Subcutaneous adipose tissue (tissue), 4 donors: Measurements from ENCODE around the gene TMEM11. TPM values are rescaled to one million over a fixed set of nuclear protein-coding genes. Genes with fewer than 3 reads are reported as not detected.

ENCODE experiments used
- total RNA-seq, 4 donors: library from RNA; depleted of rRNA; stranded (reverse); fragments of >200 nt; gene quantifications; one replicate each; pipeline ENCODE4 v1.1.0, GENCODE V29; 2016
- TF ChIP-seq, protein P1 (sequence below): fragments of 450-650 bp; IDR thresholded peaks from one replicate; pipeline ENCODE4 v1.5.1; 2016; ENCODE audit warnings: low read depth, mild to moderate bottlenecking, control low read depth, antibody characterized with exemption, moderate library complexity

Gene TMEM11
- total RNA-seq, 4 donors from 2014 or later: 22.0 to 30.1 (median 26.4) TPM

DNA sequence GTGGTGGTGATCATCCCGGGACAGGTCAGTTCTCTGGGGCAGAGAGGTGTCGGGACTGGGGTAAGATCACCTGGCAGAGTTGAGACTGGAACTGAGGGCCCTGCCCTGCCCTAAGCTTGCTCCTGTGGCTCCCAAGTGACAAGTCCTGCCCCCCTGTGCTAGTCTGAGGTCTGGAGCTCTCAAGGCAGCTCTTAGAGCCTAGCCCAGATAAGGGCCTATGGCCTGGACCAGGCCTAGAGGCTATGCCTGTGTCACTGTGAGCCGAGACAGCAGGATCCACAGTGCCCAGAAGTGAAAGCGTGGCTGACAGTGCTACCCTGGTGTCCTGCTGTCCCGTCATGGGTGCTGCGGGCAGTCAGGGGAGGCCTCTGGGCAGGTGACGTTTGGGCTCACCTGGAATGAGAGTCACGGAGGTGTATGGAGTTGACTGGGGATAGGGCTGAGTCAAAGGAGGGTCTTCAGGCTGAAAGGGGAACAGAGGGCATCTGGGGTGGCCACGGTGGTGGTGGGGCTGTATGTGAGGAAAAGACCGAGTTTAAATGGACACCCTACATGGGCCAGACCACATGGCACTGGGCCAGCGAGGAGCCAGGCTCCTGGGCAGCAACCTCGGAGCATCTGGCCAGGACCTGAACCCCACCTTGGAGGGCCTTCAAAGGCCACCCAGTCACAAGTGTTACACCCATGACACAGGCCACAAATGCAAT lies 33.7 kb upstream of the TMEM11 start:
- TF ChIP-seq, protein P1, sequence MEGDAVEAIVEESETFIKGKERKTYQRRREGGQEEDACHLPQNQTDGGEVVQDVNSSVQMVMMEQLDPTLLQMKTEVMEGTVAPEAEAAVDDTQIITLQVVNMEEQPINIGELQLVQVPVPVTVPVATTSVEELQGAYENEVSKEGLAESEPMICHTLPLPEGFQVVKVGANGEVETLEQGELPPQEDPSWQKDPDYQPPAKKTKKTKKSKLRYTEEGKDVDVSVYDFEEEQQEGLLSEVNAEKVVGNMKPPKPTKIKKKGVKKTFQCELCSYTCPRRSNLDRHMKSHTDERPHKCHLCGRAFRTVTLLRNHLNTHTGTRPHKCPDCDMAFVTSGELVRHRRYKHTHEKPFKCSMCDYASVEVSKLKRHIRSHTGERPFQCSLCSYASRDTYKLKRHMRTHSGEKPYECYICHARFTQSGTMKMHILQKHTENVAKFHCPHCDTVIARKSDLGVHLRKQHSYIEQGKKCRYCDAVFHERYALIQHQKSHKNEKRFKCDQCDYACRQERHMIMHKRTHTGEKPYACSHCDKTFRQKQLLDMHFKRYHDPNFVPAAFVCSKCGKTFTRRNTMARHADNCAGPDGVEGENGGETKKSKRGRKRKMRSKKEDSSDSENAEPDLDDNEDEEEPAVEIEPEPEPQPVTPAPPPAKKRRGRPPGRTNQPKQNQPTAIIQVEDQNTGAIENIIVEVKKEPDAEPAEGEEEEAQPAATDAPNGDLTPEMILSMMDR: no peak

DNA sequence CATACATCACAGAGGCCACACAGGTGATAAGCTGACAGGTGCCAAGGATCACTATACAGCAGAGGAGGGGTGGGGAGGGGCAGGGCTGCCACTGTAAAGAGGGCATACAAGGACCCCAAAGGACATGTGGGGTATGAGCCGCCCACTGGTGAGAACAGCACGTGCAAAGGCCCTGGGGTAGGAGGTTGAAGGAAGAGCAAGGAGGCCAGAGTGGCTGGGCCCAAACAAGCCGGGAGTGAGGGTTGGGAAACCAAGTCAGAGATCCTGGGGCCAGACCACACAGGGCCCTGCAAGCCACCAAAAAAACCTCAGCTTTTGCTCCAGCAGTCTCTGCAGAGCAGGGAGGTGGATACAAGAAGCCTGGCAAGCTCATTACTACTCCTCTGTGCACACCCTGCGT lies 32.7 kb upstream of the TMEM11 start:
- TF ChIP-seq, protein P1: no peak

DNA sequence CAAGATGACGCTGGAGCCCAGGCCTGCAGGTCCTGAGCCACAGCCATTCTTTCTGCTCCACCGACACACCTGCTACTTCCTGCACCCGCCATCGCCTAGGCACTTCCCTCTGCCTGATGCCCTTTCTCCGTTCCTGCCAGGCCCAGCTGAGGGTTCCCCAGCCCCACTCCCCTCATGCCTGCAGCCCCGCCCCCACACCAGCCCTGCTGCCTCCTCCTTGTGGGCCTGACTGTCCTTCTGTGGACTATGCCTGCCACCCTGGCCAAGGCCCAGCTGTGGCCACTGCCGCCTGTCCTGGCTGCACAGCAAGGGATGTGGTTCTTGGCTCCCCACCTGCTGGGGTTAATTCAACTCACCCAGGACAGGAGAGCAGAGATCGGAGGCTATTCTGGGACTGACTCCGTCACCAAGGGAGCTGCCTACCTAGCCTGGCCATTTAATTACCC lies 31.7 kb upstream of the TMEM11 start:
- TF ChIP-seq, protein P1: no peak

DNA sequence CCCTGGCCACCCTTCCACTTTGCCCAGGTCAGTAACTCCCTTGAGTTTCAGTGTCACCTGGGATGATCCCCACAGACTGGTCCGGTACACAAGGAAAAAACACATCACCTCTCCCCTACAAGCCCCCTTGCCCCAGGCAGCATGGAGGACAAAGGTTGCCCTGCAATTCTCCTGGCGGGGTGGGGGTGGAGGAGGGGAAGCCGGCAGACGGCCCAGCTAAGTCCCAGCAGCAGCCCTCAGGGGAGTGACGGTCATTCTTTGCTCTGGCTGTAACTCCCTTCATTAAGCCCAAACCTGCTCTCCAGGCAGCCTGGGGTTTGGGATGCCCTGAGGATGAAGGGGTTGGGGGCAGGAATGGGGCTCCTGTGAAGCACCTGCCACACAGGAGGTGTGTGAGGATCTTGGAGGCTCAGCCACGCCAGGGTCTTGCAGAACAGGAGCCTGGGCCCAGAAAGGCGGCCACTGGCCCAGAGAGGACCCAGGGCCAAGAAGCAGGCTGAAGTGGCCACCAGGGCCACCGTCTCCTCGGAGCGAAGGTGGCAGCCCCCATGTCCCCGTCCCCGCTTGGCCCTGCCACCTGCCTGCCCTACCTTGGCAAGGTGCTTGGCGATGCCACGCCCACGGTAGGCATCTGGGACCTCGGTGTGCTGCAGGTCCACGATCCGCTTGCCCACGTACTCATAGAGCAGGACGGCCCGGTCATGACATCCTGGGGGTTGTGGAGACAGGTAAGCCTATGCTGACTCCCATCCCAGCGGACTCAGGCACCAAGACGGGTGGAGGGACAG lies 29.7 kb upstream of the TMEM11 start:
- TF ChIP-seq, protein P1: no peak

DNA sequence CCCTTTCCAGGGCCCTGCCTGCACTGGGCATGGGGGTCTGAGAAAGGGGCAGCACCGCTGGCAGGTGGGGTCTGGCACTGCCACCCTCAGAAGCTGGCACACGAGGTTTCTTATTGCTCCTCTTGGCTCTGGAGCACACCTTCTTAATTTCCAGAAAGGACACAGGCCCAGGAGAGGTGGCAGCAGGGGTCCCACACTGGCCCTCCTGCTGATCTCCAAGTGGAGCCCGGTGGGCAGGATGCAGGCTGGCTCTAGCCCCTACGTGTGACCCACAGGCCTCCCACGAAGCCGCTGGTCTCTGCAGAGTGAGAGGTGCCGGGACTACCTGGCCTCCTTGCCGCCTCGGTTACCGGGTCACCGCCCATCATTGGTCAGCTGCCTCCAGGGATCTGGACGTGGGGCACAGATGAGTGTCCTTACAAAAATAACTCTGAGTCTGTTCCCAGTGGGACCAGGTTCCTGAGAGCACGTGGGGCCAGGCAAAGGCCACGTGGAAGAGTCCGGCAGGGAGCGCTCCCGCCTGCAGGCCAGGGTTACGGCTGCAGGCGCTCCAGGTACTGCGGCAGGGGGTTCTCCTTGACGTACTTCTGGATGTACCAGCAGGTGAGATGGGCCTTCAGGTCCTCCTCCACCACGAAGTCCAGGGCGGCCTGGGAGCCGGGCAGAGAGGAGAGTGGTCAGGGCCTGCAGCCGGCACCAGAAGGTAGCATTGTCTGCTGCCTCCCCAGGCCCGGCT lies 29.0 kb upstream of the TMEM11 start:
- TF ChIP-seq, protein P1: no peak

DNA sequence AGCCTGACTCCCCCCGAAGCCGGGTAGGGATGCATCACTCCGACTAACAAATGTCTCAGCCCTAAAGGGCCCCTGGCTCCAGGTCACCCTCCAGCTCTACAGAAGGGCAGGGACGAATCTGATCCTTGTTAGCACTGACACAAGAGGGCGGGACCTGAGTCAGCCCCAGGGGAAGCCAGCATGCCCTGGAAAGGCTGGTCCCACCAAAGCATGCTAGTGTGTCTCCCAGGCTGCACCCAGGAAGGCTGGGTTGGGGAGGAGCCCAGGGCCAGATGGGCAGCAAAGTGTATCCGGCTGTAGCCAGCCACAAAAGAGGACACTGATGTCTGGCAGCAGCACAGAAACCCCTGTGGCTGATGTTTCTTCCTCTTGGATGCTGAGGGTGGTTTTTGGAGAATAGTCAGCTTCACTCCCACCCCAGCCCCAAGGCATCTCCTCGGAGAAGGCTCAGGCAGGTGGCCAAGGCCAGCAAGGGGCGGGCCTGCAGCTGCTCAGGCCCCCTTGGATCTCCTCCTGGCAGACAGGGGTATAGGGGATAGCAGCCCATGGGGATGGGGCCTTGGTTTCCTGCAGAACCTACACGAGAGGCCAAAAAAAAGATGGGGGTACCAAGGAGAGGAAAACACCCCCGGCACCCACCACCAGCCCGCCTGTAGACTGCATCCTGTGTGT lies 28.2 kb upstream of the TMEM11 start:
- TF ChIP-seq, protein P1: no peak

DNA sequence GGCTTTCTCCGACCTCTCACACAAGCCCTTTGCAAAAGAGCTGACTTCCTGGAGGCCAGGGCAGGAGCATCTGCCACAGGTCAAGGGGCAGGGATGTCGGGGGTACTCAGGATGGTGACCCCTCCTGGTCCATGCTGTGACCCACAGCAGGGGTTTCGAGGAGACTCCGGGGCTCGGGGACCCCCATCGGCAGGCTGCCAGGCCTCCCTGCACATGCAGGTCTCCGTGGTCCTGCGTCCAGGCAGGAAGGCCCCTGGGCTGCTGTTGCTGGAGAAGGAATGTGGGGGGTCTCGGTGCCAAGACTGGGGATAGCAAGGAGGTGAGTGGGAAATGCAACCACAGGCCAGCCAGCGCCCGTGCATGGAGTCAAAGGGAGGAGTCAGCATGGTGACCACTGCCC lies 27.6 kb upstream of the TMEM11 start:
- TF ChIP-seq, protein P1: no peak
